K562 (cell line): ENCODE results near the gene TOMM40L. TPM values are rescaled to one million over a fixed set of nuclear protein-coding genes. Genes with fewer than 3 reads are reported as not detected.

ENCODE experiments used
- ATF3 ChIP-seq, 2 experiments: fragments of 450-650 bp in 1 of 2; sonication (generic) in 1 of 2; formaldehyde crosslinking in 1 of 2; IDR thresholded peaks in 1 of 2; conservative IDR thresholded peaks in 1 of 2; 2 replicates each; pipeline versions ENCODE4 v1.6.1 to v1.8.1; 2016 to 2023; ENCODE audit warnings: mild to moderate bottlenecking in 2 of 2, moderate library complexity in 2 of 2, inconsistent platforms in 1 of 2, missing genetic modification reagents in 1 of 2
- ATF7 ChIP-seq: fragments of 450-650 bp; IDR thresholded peaks from 2 replicates; pipeline ENCODE4 v1.7.1; 2014; ENCODE audit warnings: mild to moderate bottlenecking, moderate library complexity
- ETV5 ChIP-seq: sonication (generic); formaldehyde crosslinking; IDR thresholded peaks from 2 replicates; pipeline ENCODE4 v1.4.0; 2020; ENCODE audit warnings: low read depth, mild to moderate bottlenecking, missing genetic modification reagents
- HBP1 ChIP-seq: fragments of 450-650 bp; formaldehyde crosslinking; IDR thresholded peaks from 2 replicates; pipeline ENCODE4 v1.4.0; 2022; ENCODE audit warnings: missing genetic modification characterization
- HDAC2 ChIP-seq: fragments of 450-650 bp; IDR thresholded peaks from 2 replicates; pipeline ENCODE4 v1.6.1; 2016; ENCODE audit warnings: mild to moderate bottlenecking
- MTF1 ChIP-seq: fragments of 250-450 bp; sonication (Bioruptor Pico); IDR thresholded peaks from 2 replicates; pipeline ENCODE4 v1.9.0; 2021; ENCODE audit warnings: moderate library complexity, mild to moderate bottlenecking, inconsistent platforms, borderline replicate concordance
- NCOA6 ChIP-seq: fragments of 450-650 bp; IDR thresholded peaks from 2 replicates; pipeline ENCODE4 v1.6.1; 2017; ENCODE audit warnings: mild to moderate bottlenecking
- NR1H2 ChIP-seq: sonication (generic); formaldehyde crosslinking; IDR thresholded peaks from 2 replicates; pipeline ENCODE4 v1.4.0; 2020; ENCODE audit warnings: mild to moderate bottlenecking, missing genetic modification reagents
- PKNOX1 ChIP-seq: fragments of 450-650 bp; IDR thresholded peaks from 2 replicates; pipeline ENCODE4 v1.6.1; 2016
- POLR2A ChIP-seq: fragments of 450-650 bp; conservative IDR thresholded peaks from 2 replicates; pipeline ENCODE4 v1.6.1; 2016
- RCOR1 ChIP-seq, 2 experiments: IDR thresholded peaks; 2 replicates each; pipeline ENCODE4 v1.6.1; 2012; ENCODE audit warnings: low read depth in 2 of 2, low read length in 2 of 2, borderline replicate concordance in 1 of 2, improper control_type of control experiment in 1 of 2
- SMARCA4 ChIP-seq: fragments of 450-650 bp; IDR thresholded peaks from 2 replicates; pipeline ENCODE4 v1.6.1; 2016
- SRSF1 ChIP-seq: fragments of 200-400 bp; formaldehyde crosslinking; IDR thresholded peaks from 2 replicates; pipeline ENCODE4 v1.6.1; 2017; ENCODE audit warnings: mild to moderate bottlenecking, low read depth, low read length, moderate library complexity
- STAG1 ChIP-seq: sonication (generic); formaldehyde crosslinking; IDR thresholded peaks from 2 replicates; pipeline ENCODE4 v1.5.0; 2020; ENCODE audit warnings: missing genetic modification reagents, borderline replicate concordance
- SUPT5H ChIP-seq: fragments of 450-650 bp; IDR thresholded peaks from 2 replicates; pipeline ENCODE4 v1.6.1; 2016
- TBP ChIP-seq: optimal IDR thresholded peaks from 2 replicates; pipeline ENCODE3; 2011; ENCODE audit warnings: low read depth, low read length, improper control_type of control experiment
- ZFP1 ChIP-seq: fragments of 450-650 bp; formaldehyde crosslinking; IDR thresholded peaks from 2 replicates; pipeline ENCODE4 v1.4.0; 2020; ENCODE audit warnings: mild to moderate bottlenecking, mixed read lengths
- ZFP91 ChIP-seq: sonication (generic); formaldehyde crosslinking; IDR thresholded peaks from 2 replicates; pipeline ENCODE4 v1.8.0; 2022; ENCODE audit warnings: mild to moderate bottlenecking, missing genetic modification reagents
- ZKSCAN1 ChIP-seq: fragments of 150-350 bp; IDR thresholded peaks from 2 replicates; pipeline ENCODE4 v1.6.1; 2016; ENCODE audit warnings: low read depth, low read length
- ZNF583 ChIP-seq: fragments of 250-450 bp; sonication (Bioruptor Pico); IDR thresholded peaks from 2 replicates; pipeline ENCODE4 v1.4.0; 2020
- ZNF592 ChIP-seq: fragments of 450-650 bp; IDR thresholded peaks from 2 replicates; pipeline ENCODE4 v1.6.1; 2017; ENCODE audit warnings: antibody characterized with exemption, mild to moderate bottlenecking
- polyA plus RNA-seq, 8 experiments: library from polyadenylated mRNA; depleted of rRNA in 4 of 8; stranded (reverse) in 5 of 8; unstranded in 3 of 8; fragments of >200 nt; fragmentation: Nextera tagmentation in 2 of 8; fragmentation: Illumina TruSeq in 1 of 8; extraction: Ambion mirVana in 2 of 8; extraction: Trizol in 1 of 8; gene quantifications; 2 replicates each; pipeline versions ENCODE4 v1.2.1 to v1.2.3, GENCODE V29; 2011 to 2014; ENCODE audit warnings: inconsistent platforms in 1 of 8, missing spikeins in 1 of 8
- total RNA-seq, 7 experiments: library from RNA; depleted of rRNA in 6 of 7; stranded (reverse); fragments of >200 nt in 6 of 7; fragmentation: Illumina TruSeq in 2 of 7; extraction: Trizol in 2 of 7; gene quantifications; 2 replicates each; pipeline versions ENCODE4 v1.2.1 to v1.2.3, GENCODE V29; 2011 to 2021; ENCODE audit warnings: low replicate concordance in 1 of 7

Gene TOMM40L
- total and polyA plus RNA-seq, 9 of the 15 experiments (the other 6 are each of a cell fraction or from before 2014, with no cell fraction given) = 9.6 to 33.6 (median 25.2) TPM

- TF ChIP-seq HBP1 (CRISPR knock-in tag) (0 out of 2 replicates have a peak, but pooled peaks have one; percentile 40), TBP (peak; percentile 58), PKNOX1 (peak; percentile 94), SRSF1 (no peak), ZFP91 (CRISPR knock-in tag) (no peak), NR1H2 (no peak), RCOR1 (IDR thresholded peaks at IDR 0.05; ENCODE audit: borderline replicate concordance in 1 of 2, low read depth in 2 of 2, low read length in 2 of 2) (no peak), SMARCA4 (peak; percentile 15; the same call in 1 of the 2 replicates), NCOA6 (no peak), ZNF592 (peak; percentile 15; the same call in 1 of the 2 replicates), STAG1 (CRISPR knock-in tag) (no peak), MTF1 (CRISPR knock-in tag) (no peak), ATF7 (peak; percentile 9; the same call in 1 of the 2 replicates), SUPT5H (peak; percentile 56), HDAC2 (no peak), POLR2A (peak; percentile 67), ETV5 (CRISPR knock-in tag) (0 out of 2 replicates have a peak, but pooled peaks have one; percentile 18), ZFP1 (CRISPR knock-in tag) (no peak), ZKSCAN1 (no peak), ATF3 (IDR thresholded peaks at IDR 0.05) (peak; percentile 25; the same call in 1 of the 2 replicates), ATF3 (CRISPR knock-in tag; conservative IDR thresholded peaks at IDR 0.05) (no peak), ZNF583 (CRISPR knock-in tag) (no peak)
Measured at GRCh38 chr1:161198897-161199431, 26.9 kb upstream of the TOMM40L start, which contains the start of gene ADAMTS4 (continued).
